GM18951 (cell line): ENCODE data around the gene TRPM2.

Source experiments
- POLR2A ChIP-seq: IDR thresholded peaks from 4 replicates; pipeline ENCODE4 v1.6.1; 2011; ENCODE audit warnings: mild to moderate bottlenecking; ENCODE audit not compliant: insufficient read length, insufficient read depth; ENCODE audit errors: extremely low read depth
- in situ Hi-C: fragments of 300-500 bp; cut with MboI; formaldehyde crosslinking; loops from one replicate; pipeline ENCODE4 v1.12.0; 2022; ENCODE audit warnings: low sequenced_read_pairs, mixed read lengths, inconsistent platforms; ENCODE audit not compliant: unreplicated experiment

The TRPM2 gene

DNA sequence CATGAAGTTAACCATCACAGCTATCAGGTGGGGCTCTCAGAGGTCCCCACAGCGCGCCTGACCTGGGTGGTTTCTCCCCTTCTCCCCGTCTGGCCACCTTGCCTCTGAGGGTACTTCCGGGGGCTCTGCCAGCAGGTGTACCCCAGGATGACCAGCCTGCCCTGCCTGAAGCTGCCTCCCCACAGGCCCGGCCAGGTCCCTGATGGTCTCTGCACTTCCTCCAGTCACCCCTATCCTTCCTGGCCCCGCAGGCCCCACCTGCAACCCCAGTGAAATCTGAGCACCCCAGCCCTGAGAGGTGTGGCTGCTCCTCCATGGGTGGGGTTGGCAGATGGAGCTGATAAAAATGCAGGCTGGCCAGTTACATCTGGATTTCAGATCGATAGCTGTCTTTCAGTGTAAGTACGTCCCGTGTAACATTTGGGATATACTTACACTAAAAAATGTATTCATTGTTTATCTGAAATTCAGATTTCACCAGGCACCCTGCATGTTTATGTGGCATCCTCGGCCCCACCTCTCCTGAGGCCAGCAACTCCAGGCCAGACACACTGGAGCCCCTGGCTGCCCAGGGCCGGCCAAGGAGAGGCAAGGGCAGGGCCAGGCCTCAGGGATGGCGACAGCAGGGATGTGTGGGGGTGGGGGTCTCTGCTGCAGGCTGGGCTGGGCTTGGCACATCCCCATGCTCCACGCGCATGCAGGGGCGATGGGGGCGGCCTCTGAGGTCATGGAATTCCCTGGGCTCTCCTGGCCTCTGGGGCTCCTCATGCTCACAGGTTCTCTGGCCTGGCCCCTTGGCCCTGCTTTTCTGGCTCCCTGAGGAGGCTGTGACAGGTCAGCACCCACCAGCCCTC is 127.0 kb downstream of the TRPM2 start:
- TF ChIP-seq POLR2A: no peak
- in situ Hi-C loops: no loop called here

DNA sequence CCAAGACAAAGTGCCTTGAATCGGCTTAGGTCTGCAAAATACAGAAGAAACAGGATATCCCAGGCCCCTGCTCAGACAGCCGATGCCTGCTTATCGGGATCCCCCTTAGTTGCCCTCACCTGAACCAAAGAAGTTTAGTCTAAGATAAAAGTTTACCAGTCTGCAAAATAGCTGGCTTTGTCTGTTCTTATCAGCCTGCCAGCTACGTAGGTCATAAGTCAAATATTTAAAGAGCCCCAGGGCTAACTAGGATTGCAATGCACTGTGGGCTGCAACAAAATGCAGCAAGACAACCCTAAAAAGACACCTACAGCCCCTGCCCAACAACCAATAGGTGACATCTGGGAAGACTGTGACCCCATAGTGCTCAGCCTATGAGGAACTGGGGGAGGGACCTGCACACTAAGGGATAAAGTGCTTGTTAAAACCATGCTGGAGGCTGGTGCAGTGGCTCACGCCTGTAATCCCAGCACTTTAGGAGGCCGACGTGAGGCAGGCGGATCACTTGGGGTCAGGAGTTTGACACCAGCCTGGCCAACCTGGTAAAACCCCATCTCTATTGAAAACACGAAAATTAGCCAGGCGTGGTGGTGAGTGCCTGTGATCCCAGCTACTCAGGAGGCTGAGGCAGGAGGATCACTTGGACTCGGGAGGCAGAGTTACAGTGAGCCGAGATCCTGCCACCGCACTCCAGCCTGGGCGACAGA is 129.3 kb downstream of the TRPM2 start:
- in situ Hi-C loops: no loop called here
- no peak for TF ChIP-seq POLR2A

DNA sequence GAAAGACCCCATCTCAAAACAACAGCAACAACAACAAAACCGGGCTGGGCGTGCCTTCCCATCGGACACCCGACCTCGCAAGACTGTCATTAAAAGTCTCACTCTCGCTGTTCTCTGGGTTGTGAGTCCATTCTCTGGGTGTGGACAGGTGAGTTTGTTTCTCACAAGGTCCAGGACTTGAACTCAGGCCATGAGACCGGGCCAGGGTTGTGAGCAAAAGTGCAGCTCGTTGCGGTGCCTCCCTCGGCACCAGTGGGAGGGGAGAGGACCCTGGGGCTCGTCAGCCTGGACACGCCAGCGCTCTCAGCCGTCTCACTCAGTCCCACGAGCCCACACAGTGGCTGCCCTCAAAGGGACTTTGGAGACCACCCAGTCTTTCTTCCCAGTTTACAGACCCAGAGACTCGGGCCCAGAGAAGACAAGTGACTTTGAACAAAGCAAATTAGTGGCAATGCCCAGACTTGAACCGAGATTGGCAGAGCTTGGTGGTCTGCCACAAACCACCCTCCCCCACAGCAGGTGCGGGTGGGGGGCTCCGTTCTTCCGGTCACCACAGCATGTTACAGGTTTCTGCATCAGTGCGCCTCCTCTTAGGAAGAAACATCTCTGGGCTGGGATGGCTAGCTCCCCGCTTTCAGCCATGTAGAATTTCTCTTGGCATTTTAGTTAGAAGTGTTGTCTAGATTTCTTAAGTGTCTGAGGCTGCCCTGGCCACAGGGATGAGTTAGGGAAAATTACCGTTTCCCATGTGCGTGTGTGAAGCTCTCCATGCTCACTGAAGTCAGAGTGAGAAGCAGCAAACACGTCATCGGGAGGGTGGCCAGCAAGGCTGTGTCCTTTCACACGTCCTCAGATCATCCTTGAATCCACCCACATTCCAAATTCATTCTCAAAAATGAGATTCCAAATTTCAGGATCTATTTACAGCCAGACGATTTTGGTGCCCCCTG is 130.1 kb downstream of the TRPM2 start:
- in situ Hi-C loops: no loop called here
- no peak for TF ChIP-seq POLR2A

DNA sequence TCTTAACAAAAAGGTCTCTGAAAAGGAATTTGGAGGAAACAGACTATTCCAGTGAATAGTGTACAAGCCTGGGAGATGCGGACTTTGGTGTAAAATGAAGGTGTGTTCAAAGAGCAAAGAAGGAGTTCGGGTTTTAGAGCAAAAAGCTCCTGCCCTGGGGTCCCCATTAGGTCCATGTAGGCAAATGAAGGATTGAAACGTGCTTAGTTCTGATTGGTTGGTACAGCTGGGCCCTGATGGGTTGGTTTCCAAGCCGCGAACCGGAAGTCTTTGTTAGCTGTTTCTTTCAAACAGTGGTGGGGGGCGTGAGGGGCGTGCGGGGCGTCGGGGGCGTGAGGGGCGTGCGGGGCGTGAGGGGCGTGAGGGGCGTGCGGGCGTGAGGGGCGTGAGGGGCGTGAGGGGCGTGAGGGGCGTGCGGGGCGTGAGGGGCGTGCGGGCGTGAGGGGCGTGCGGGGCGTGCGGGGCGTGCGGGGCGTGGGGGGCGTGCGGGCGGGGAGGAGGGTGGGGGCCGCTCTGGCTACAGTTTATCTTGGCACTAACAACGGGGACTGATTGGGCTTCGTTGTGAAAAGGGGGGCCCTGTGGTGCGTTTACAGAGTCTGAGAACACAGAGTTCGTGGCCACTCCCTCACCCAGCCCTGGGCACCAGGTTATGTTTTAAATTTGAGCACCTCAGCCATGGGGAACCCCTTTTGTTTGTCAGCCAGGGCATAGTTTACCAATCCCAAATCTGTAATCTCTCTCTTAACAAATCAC is 131.3 kb downstream of the TRPM2 start:
- in situ Hi-C loops: no loop called here
- TF ChIP-seq POLR2A: no peak

DNA sequence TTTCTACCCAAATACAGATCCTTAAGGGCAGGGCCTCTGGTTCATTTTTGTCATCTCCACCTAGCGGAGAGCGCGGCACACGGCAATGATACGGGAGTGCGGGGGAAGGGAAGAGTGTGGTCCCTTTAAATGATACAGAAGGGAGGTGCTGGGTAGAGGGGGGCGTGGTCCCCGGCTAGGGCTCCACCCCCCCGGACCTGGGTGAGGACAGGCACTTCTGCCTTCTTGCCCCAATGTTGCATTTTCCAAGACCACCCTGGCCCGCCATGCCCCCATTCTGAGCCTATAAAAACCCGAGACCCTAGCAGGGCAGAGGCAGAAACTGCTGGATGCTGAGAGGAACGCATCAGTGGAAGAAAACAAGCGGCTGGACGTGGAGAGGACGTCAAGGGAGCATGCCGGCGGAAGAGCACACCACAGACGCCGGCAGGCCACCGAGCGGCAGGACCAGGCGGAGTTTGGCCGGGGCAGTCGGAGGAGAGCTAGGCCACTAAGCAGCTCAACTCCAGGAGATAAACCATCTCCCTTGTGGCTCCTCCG is 131.9 kb downstream of the TRPM2 start:
- in situ Hi-C loops: no loop called here
- TF ChIP-seq POLR2A: no peak

DNA sequence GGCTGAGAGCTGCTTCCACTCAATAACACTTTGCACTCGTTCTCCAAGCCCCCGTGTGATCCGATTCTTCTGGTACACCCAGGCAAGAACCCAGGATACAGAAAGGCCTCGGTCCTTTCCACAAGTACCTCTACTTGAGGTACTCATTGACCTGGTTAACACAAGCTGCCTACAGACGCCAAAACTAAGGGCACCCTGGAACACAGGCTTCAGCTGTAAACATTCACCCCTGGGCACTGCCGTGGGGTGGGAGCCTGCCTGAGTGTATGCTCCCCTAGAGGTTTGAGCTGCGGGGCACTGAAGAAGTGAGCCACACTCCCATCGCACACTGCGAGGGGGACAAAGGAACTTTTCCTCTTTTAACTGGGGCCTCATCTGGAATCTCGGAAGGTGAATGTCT is 132.4 kb downstream of the TRPM2 start:
- in situ Hi-C loops: no loop called here
- no peak for TF ChIP-seq POLR2A

DNA sequence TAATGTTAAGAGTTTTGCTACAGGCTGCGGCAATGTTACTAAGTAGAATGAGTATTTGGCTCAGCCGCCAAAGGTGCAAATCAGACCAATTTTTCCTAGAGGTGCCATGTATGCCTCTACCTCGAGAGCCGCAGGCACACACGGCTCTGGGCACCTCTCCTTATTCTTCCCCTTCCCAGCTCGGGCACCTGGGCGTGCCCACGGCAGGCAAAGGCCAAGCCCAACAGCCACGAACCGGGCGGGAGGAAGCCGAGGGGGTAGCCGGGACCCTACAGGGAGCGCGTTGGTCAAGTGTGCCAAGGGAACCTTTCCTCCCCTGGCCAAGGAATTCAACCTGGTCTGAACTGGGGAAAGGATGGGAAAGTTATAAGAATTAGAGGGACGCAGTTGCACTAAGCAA is 132.9 kb downstream of the TRPM2 start:
- in situ Hi-C loops: no loop called here
- no peak for TF ChIP-seq POLR2A

DNA sequence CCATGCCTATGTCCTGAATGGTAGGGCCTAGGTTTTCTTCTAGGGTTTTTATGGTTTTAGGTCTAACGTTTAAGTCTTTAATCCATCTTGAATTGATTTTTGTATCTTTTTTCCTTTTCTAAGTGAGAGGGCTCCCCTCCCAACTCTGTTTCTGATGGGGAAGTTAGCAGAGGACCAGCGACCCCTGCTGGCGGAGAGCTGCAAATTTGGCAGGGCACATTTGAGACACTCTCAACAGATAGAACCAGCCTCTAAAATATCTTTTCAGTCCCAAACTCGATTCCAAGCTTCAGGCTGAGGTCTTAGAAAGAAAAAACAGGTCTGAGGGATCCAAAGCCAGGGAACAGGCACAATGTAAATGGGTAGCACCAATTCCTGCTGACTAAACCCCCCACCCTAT is 134.4 kb downstream of the TRPM2 start:
- no peak for TF ChIP-seq POLR2A
- in situ Hi-C loops: no loop called here

DNA sequence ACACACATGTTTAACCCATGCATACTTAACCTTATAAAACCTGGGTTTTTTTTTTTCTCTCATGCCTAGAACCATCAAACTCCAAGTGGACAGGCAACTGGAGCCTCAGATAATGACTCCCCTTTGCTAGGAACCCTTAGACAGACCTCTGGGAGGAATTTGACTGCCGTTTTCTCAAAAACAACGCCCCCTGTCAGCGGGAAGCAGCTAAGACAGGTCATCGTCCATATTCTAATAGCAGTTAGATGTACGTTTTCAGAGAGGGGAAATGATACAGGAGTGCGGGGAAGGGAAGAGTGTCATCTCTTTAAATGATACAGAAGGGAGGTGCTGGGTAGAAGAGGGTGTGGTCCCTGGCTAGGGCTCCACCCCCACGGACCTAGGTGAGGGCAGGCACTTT is 136.5 kb downstream of the TRPM2 start:
- TF ChIP-seq POLR2A: no peak
- in situ Hi-C loops: no loop called here

DNA sequence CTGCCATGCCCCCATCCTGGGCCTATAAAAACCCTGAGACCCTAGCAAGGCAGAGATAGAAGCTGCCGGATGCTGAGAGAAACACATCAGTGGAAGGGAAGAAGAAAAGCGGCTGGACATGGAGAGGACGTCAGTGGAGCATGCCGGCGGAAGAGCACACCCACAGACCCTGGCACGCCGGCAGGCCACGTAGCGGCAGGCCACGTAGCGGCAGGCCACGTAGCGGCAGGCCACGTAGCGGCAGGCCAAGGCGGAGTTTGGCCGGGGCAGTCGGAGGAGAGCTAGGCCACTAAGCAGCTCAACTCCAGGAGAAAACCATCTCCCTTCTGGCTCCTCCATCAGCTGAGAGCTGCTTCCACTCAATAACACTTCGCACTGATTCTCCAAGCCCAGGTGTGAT is 137.0 kb downstream of the TRPM2 start:
- no peak for TF ChIP-seq POLR2A
- in situ Hi-C loops: no loop called here

DNA sequence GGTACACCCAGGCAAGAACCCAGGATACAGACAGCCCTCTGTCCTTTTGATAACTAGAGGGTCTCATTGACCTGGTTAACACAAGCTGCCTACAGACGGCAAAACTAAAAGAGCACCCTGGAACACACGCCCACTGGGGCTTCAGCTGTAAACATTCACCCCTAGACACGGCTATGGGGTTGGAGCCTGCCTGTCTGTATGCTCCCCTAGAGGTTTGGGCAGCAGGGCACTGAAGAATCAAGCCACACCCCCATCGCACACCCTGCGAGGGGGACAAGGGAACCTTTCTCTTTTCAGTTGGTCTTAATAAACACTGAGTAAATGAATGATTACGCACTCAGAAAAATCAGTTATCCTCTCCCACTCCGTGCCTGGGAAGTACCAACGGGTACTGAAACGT is 137.4 kb downstream of the TRPM2 start:
- in situ Hi-C loops: no loop called here
- no peak for TF ChIP-seq POLR2A
